OCI-LY1 (cell line): Measurements from ENCODE around the gene TSGA10.

ENCODE experiments used
- CTCF ChIP-seq: fragments of 200-600 bp; sonication (generic), shearing (Covaris generic); IDR thresholded peaks from 2 replicates; pipeline ENCODE4 v1.5.1; 2017; ENCODE audit warnings: mild to moderate bottlenecking, antibody characterized with exemption, low read length, moderate library complexity, mixed read lengths
- EZH2 ChIP-seq: fragments of 200-600 bp; sonication (generic), shearing (Covaris generic); IDR thresholded peaks from 2 replicates; pipeline ENCODE4 v1.8.0; 2017; ENCODE audit warnings: borderline replicate concordance, mixed run types, mild to moderate bottlenecking, antibody characterized with exemption, low read length, moderate library complexity, mixed read lengths

- no peak for TF ChIP-seq CTCF
- TF ChIP-seq EZH2: no peak
Measured at GRCh38 chr2:99171377-99172140, 16.8 kb upstream of the TSGA10 start.
